H1 (cell line): ENCODE data around the gene A3GALT2. TPM values are rescaled to one million over a fixed set of nuclear protein-coding genes. Genes with fewer than 3 reads are reported as not detected.

Experiments
- CTCF ChIA-PET: fragments of 300-600 bp; sonication (Branson Sonifier 250); formaldehyde crosslinking; loops from one replicate; lab custom pipeline; 2021; ENCODE audit not compliant: partially characterized antibody; lab: Charles Lee
- POLR2A ChIA-PET: fragments of 300-600 bp; sonication (Branson Sonifier 250); formaldehyde crosslinking; loops from one replicate; lab custom pipeline; 2021; ENCODE audit warnings: inconsistent platforms; ENCODE audit not compliant: partially characterized antibody; lab: Charles Lee
- DNase-seq, 2 experiments: peaks; one replicate each; pipeline versions ENCODE4 v3.0.0 to v3.0.0-alpha.2; 2010 to 2022; ENCODE audit warnings: low spot score in 2 of 2, low read depth in 1 of 2, mixed read lengths in 1 of 2
- FAIRE-seq: peaks from 2 replicates; lab custom pipeline; 2011; peaks lifted over from hg19 to GRCh38; lab: Jason Lieb, UNC
- H2AFZ ChIP-seq: 2 replicates; pipeline ENCODE4 v1.8.1; 2012; ENCODE audit warnings: low read length, inconsistent platforms
- H2AK5ac ChIP-seq: 2 replicates; pipeline ENCODE4 v1.6.1; 2013; ENCODE audit warnings: low read depth, low read length
- H2BK120ac ChIP-seq: replicated peaks from 2 replicates; pipeline ENCODE3; 2013; ENCODE audit warnings: low read depth, low read length, inconsistent platforms
- H2BK12ac ChIP-seq: 2 replicates; pipeline ENCODE4 v1.6.1; 2013; ENCODE audit warnings: low read depth, low read length
- H2BK15ac ChIP-seq: 2 replicates; pipeline ENCODE4 v1.6.1; 2013; ENCODE audit warnings: low read length
- H2BK20ac ChIP-seq: 2 replicates; pipeline ENCODE4 v1.6.1; 2013; ENCODE audit warnings: low read length
- H2BK5ac ChIP-seq: 2 replicates; pipeline ENCODE4 v1.6.1; 2013; ENCODE audit warnings: low read depth, low read length
- H3K14ac ChIP-seq: 2 replicates; pipeline ENCODE4 v1.6.1; 2013; ENCODE audit warnings: inconsistent platforms; ENCODE audit not compliant: insufficient read length
- H3K18ac ChIP-seq: 2 replicates; pipeline ENCODE4 v1.6.1; 2013; ENCODE audit warnings: low read length; ENCODE audit errors: extremely low read depth
- H3K23ac ChIP-seq: 2 replicates; pipeline ENCODE4 v1.6.1; 2013; ENCODE audit warnings: inconsistent platforms; ENCODE audit not compliant: insufficient read length
- H3K23me2 ChIP-seq: 2 replicates; pipeline ENCODE4 v1.6.1; 2013; ENCODE audit warnings: low read depth, low read length
- H3K27ac ChIP-seq: 2 replicates; pipeline ENCODE4 v1.6.1; 2011; ENCODE audit warnings: low read depth, low read length, inconsistent platforms
- H3K27me3 ChIP-seq, 4 experiments: replicated peaks in 1 of 4; 1 replicate in 1 of 4; 2 replicates in 3 of 4; pipeline versions ENCODE4 v1.6.1 to v1.8.1; 2011 to 2013; ENCODE audit warnings: low read length in 3 of 4, mild to moderate bottlenecking in 3 of 4, inconsistent platforms in 2 of 4, mixed read lengths in 2 of 4, moderate library complexity in 1 of 4; ENCODE audit not compliant: control insufficient read depth in 3 of 4, insufficient read depth in 3 of 4; ENCODE audit errors: extremely low read depth in 1 of 4
- H3K36me3 ChIP-seq, 4 experiments: 2 replicates each; pipeline versions ENCODE4 v1.6.1 to v1.8.1; 2011 to 2013; ENCODE audit warnings: mild to moderate bottlenecking in 4 of 4, low read length in 3 of 4, moderate library complexity in 2 of 4, control low read depth in 1 of 4, inconsistent platforms in 1 of 4; ENCODE audit not compliant: insufficient read depth in 4 of 4, control insufficient read depth in 2 of 4
- H3K4ac ChIP-seq: replicated peaks from 2 replicates; pipeline ENCODE3; 2013; ENCODE audit warnings: low read length, low read depth, mixed read lengths, inconsistent platforms; ENCODE audit not compliant: insufficient read length
- H3K4me1 ChIP-seq, 4 experiments: replicated peaks in 1 of 4; 1 replicate in 1 of 4; 2 replicates in 3 of 4; pipeline versions ENCODE4 v1.6.1 to v1.8.1; 2011 to 2013; ENCODE audit warnings: low read length in 3 of 4, inconsistent platforms in 2 of 4, mixed read lengths in 1 of 4; ENCODE audit not compliant: insufficient read depth in 4 of 4, control insufficient read depth in 3 of 4
- H3K4me2 ChIP-seq, 2 experiments: 2 replicates each; pipeline versions ENCODE4 v1.6.1 to v1.8.1; 2011 to 2013; ENCODE audit warnings: low read depth in 2 of 2, low read length in 2 of 2, control low read depth in 1 of 2, inconsistent platforms in 1 of 2, mild to moderate bottlenecking in 1 of 2; ENCODE audit not compliant: insufficient read depth in 1 of 2
- H3K4me3 ChIP-seq, 4 experiments: fragments of 200-600, 300-600 bp in 1 of 4; sonication (generic), shearing (Covaris generic), sonication (Bioruptor Twin) in 1 of 4; 2 replicates each; pipeline versions ENCODE4 v1.5.1 to v1.8.1; 2011 to 2016; ENCODE audit warnings: low read length in 4 of 4, low read depth in 3 of 4, control low read depth in 2 of 4, inconsistent platforms in 2 of 4, mild to moderate bottlenecking in 2 of 4, mixed read lengths in 1 of 4, moderate library complexity in 1 of 4; ENCODE audit not compliant: insufficient read depth in 2 of 4; ENCODE audit errors: extremely low read depth in 1 of 4
- H3K56ac ChIP-seq: replicated peaks from 2 replicates; pipeline ENCODE3; 2013; ENCODE audit warnings: low read depth, mild to moderate bottlenecking, mixed read lengths, low read length, inconsistent platforms; ENCODE audit not compliant: insufficient read length
- H3K79me1 ChIP-seq: 2 replicates; pipeline ENCODE4 v1.6.1; 2013; ENCODE audit warnings: low read depth, low read length, control low read depth
- H3K79me2 ChIP-seq, 2 experiments: 2 replicates each; pipeline versions ENCODE4 v1.6.1 to v1.8.1; 2012 to 2013; ENCODE audit warnings: low read length in 2 of 2, mild to moderate bottlenecking in 2 of 2, inconsistent platforms in 1 of 2; ENCODE audit not compliant: insufficient read depth in 2 of 2, control insufficient read depth in 1 of 2
- H3K9ac ChIP-seq, 4 experiments: replicated peaks in 1 of 4; 1 replicate in 1 of 4; 2 replicates in 3 of 4; pipeline versions ENCODE4 v1.6.1 to v1.8.1; 2011 to 2013; ENCODE audit warnings: low read depth in 3 of 4, low read length in 3 of 4, control low read depth in 2 of 4, mild to moderate bottlenecking in 2 of 4, moderate library complexity in 2 of 4, inconsistent platforms in 1 of 4; ENCODE audit errors: extremely low read depth in 1 of 4
- H3K9me3 ChIP-seq, 2 experiments: 2 replicates each; pipeline versions ENCODE4 v1.6.1 to v1.8.1; 2012 to 2013; ENCODE audit warnings: mild to moderate bottlenecking in 2 of 2, moderate library complexity in 2 of 2, control low read depth in 1 of 2, inconsistent platforms in 1 of 2, low read depth in 1 of 2, low read length in 1 of 2, mixed read lengths in 1 of 2; ENCODE audit not compliant: insufficient read depth in 2 of 2
- H4K20me1 ChIP-seq, 2 experiments: replicated peaks in 1 of 2; 2 replicates each; pipeline versions ENCODE3 to v1.8.1; 2011 to 2013; ENCODE audit warnings: inconsistent platforms in 2 of 2, low read length in 2 of 2, mild to moderate bottlenecking in 1 of 2; ENCODE audit not compliant: insufficient read depth in 2 of 2, control insufficient read depth in 1 of 2
- H4K5ac ChIP-seq: 2 replicates; pipeline ENCODE4 v1.6.1; 2013; ENCODE audit warnings: low read length, low read depth, mixed read lengths, inconsistent platforms; ENCODE audit not compliant: insufficient read length
- H4K8ac ChIP-seq: 2 replicates; pipeline ENCODE4 v1.8.0; 2013; ENCODE audit warnings: mild to moderate bottlenecking, moderate library complexity, low read length, inconsistent platforms; ENCODE audit not compliant: insufficient read depth; ENCODE audit errors: extremely low read depth
- H4K91ac ChIP-seq: replicated peaks from 2 replicates; pipeline ENCODE3; 2013; ENCODE audit warnings: low read length, mixed read lengths, inconsistent platforms; ENCODE audit not compliant: insufficient read length
- BCL11A ChIP-seq, 2 experiments: IDR thresholded peaks; one replicate each; pipeline ENCODE4 v1.6.1; 2011; ENCODE audit warnings: low read depth in 2 of 2, low read length in 2 of 2, mild to moderate bottlenecking in 2 of 2
- FOSL1 ChIP-seq: IDR thresholded peaks from 2 replicates; pipeline ENCODE4 v1.6.1; 2011; ENCODE audit warnings: mild to moderate bottlenecking, low read depth, low read length, moderate library complexity; ENCODE audit not compliant: insufficient read depth
- JUN ChIP-seq: IDR thresholded peaks from 2 replicates; pipeline ENCODE4 v1.6.1; 2011; ENCODE audit warnings: low read depth, mild to moderate bottlenecking, improper control_type of control experiment, low read length
- POLR2AphosphoS5 ChIP-seq: IDR thresholded peaks from 2 replicates; pipeline ENCODE4 v1.6.1; 2011; ENCODE audit warnings: low read depth, low read length
- SIRT6 ChIP-seq: IDR thresholded peaks from one replicate; pipeline ENCODE4 v1.7.1; 2012; ENCODE audit warnings: low read length, inconsistent platforms
- WGBS, 2 experiments: shearing (Covaris generic) in 1 of 2; methylation state at CpG; one replicate each; pipeline versions ENCODE4 v1.1.6 to v1.1.7; 2013 to 2015; ENCODE audit warnings: low lambda C conversion rate in 2 of 2, mixed read lengths in 2 of 2, inconsistent platforms in 1 of 2, low coverage in 1 of 2, missing lambda C conversion rate in 1 of 2; ENCODE audit not compliant: insufficient replicate concordance in 2 of 2, insufficient coverage in 1 of 2, insufficient read length in 1 of 2; ENCODE audit errors: extremely low coverage in 1 of 2, missing lambda C conversion rate in 1 of 2; 5-methylcytosine and 5-hydroxymethylcytosine counted together
- polyA plus RNA-seq, 7 experiments: library from polyadenylated mRNA; depleted of rRNA in 3 of 7; stranded (reverse) in 5 of 7; unstranded in 2 of 7; fragments of >200 nt in 5 of 7; fragments of 200-250 nt in 2 of 7; gene quantifications; 1 replicate in 5 of 7; 2 replicates in 1 of 7; 4 replicates in 1 of 7; pipeline versions ENCODE4 v1.2.1 to v1.2.3, GENCODE V29; 2011 to 2013; ENCODE audit warnings: missing spikeins in 2 of 7, mixed read lengths in 2 of 7
- total RNA-seq: library from RNA; stranded (reverse); fragmentation: NEBNext Ultra II Directional; extraction: Animal tissue kit (Norgen Biotek cat#: 25700); gene quantifications from 2 replicates; pipeline ENCODE4 v1.2.1, GENCODE V29; 2021
- TF ChIP-seq, protein P1 (sequence below): IDR thresholded peaks from 2 replicates; pipeline ENCODE4 v1.6.1; 2011; ENCODE audit warnings: low read length, improper control_type of control experiment

The A3GALT2 gene
- total and polyA plus RNA-seq, 2 of the 8 experiments (the other 6 are each of a cell fraction or from before 2014, with no cell fraction given), result not detected

DNA sequence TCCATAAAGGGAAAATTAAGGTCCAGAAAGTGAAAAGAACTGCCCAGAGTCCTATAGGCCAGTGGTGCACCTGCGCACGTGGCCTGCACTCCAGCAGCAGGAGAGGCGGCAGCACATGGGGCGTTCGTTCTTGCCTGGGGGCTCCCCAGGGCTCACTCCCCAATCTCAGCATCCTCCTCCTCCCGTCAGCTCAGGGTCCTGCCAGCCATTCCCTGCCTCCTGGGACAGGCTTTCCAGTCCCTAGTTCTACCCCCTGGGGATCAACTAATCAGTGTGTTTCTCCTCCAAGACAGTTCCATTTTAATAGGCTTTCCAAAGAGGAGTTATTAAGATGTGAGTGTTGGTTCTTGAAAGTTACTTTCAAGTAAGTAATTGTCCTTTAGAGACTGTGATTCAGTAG, 1.2 kb upstream of the A3GALT2 start:
- peaks cover 0 to 7% (median 0%) of the 10 kb centered on the region in 4 experiments; a peak in 1 of 8 replicates for H3K36me3 ChIP-seq
- no peak for FAIRE-seq

More for the DNA sequence above, 1.2 kb upstream of the A3GALT2 start:
- Histone ChIP-seq H3K23ac (no peak overlapping the region), H2BK12ac (no peak overlapping the region), H3K27ac (no peak overlapping the region), H2AFZ (no peak overlapping the region), H3K79me1 (no peaks in the 10 kb centered on the region), H3K4me1 (no peaks in the 10 kb centered on the region), H3K56ac (no peak overlapping the region), H3K4ac (no peak overlapping the region), H2BK120ac (no peak overlapping the region), H4K91ac (no peak overlapping the region), H3K4me3 (no peak overlapping the region), H4K20me1 (peaks cover 0 to 2% of the 10 kb centered on the region in 2 experiments), H2BK20ac (no peak overlapping the region), H3K18ac (no peak overlapping the region), H2BK5ac (no peak overlapping the region), H3K4me2 (no peak overlapping the region), H4K5ac (no peak overlapping the region), H2BK15ac (no peak overlapping the region), H3K9ac (no peak overlapping the region), H3K9me3 (no peaks in the 10 kb centered on the region), H3K23me2 (no peaks in the 10 kb centered on the region), H3K14ac (no peak overlapping the region), H2AK5ac (no peak overlapping the region), H3K79me2 (no peaks in the 10 kb centered on the region), H4K8ac (no peak overlapping the region), H3K27me3 (no peaks in the 10 kb centered on the region)
- 95% methylated on average over 6 of the region's 6 CpGs; no CpG with 5 or more reads in 1 of the 2 experiments for WGBS, 2 experiments
- ChIA-PET CTCF (interaction anchor here (0.8 to 2.6 kb wide), 3 partner anchors 16 to 33 kb away, joined by 3 to 12 read pairs (median 3); no protein-coding TSS in a partner anchor), POLR2A (interaction anchor here (0.5 kb wide), 1 partner anchor 20 kb away, joined by 3 read pairs; no protein-coding TSS in a partner anchor)
- DNase-seq, result no peak
- TF ChIP-seq SIRT6 (no peak), POLR2AphosphoS5 (no peak), JUN (no peak), BCL11A (IDR thresholded peaks at IDR 0.05; ENCODE audit: low read depth in 2 of 2, low read length in 2 of 2) (no peak), FOSL1 (no peak)
- TF ChIP-seq, protein P1, sequence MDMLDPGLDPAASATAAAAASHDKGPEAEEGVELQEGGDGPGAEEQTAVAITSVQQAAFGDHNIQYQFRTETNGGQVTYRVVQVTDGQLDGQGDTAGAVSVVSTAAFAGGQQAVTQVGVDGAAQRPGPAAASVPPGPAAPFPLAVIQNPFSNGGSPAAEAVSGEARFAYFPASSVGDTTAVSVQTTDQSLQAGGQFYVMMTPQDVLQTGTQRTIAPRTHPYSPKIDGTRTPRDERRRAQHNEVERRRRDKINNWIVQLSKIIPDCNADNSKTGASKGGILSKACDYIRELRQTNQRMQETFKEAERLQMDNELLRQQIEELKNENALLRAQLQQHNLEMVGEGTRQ, result no peak
